Hematopoietic multipotent progenitor cell treated with erythropoietin and hydrocortisone succinate and interleukin-3 and kit ligand, for 4 days (in vitro differentiated cells): ENCODE data around the gene UFL1.
"Not testable (repeated sequence)": the region's sequence is repeated elsewhere in the genome, so short reads cannot be mapped to it uniquely, and the experiment has no call there.

ENCODE experiments used
- DNase-seq: peaks from one replicate; pipeline ENCODE4 v3.0.0-alpha.2; 2015

The UFL1 gene

GRCh38 chr6:96521644-96522464, at the start of gene UFL1:
TSS of gene UFL1 (plus strand) at chr6:96521806. CDS start at chr6:96521874, 68 bp downstream.
- peak; percentile 98 for DNase-seq

- DNase-seq: not testable (repeated sequence)
Measured at GRCh38 chr6:96472291-96472690, 49.3 kb upstream of the UFL1 start.

- DNase-seq: no peak
Measured at GRCh38 chr6:96478695-96479094, 42.9 kb upstream of the UFL1 start.

- no peak for DNase-seq
Measured at GRCh38 chr6:96491926-96492325, 29.7 kb upstream of the UFL1 start.

GRCh38 chr6:96499781-96500180, 21.8 kb upstream of the UFL1 start:
- DNase-seq: no peak

GRCh38 chr6:96502915-96503314, 18.7 kb upstream of the UFL1 start:
- DNase-seq: no peak

GRCh38 chr6:96505363-96505762, 16.2 kb upstream of the UFL1 start:
- DNase-seq: no peak

- no peak for DNase-seq
Measured at GRCh38 chr6:96509281-96509680, 12.3 kb upstream of the UFL1 start.

- DNase-seq: peak; percentile 36
Measured at GRCh38 chr6:96520171-96521115, 1.2 kb upstream of the UFL1 start.

- DNase-seq: no peak
Measured at GRCh38 chr6:96521306-96521643, 331 bp upstream of the UFL1 start.

GRCh38 chr6:96522465-96523009, 931 bp downstream of the UFL1 start:
- DNase-seq: peak; percentile 61

- no peak for DNase-seq
Measured at GRCh38 chr6:96528193-96528592, 6.6 kb downstream of the UFL1 start.

- no peak for DNase-seq
Measured at GRCh38 chr6:96532399-96532798, 10.8 kb downstream of the UFL1 start.

GRCh38 chr6:96537726-96538125, 16.1 kb downstream of the UFL1 start:
- DNase-seq: no peak

- peak; percentile 64 for DNase-seq
Measured at GRCh38 chr6:96542702-96543101, 21.1 kb downstream of the UFL1 start.

- DNase-seq: peak; percentile 15
Measured at GRCh38 chr6:96545882-96546281, 24.3 kb downstream of the UFL1 start.

- DNase-seq: no peak
Measured at GRCh38 chr6:96547654-96548053, 26.0 kb downstream of the UFL1 start.

- DNase-seq: no peak
Measured at GRCh38 chr6:96554558-96554957, 33.0 kb downstream of the UFL1 start.

GRCh38 chr6:96559740-96560139, 38.1 kb downstream of the UFL1 start:
- DNase-seq: not testable (repeated sequence)

GRCh38 chr6:96562886-96563285, 41.3 kb downstream of the UFL1 start, which contains the start of gene FHL5:
TSS of gene FHL5 (plus strand) at chr6:96563128. CDS start at chr6:96603614, 40,486 bp downstream.
- no peak for DNase-seq

GRCh38 chr6:96563853-96564252, 42.2 kb downstream of the UFL1 start:
- no peak for DNase-seq

GRCh38 chr6:96570053-96570452, 48.4 kb downstream of the UFL1 start:
- DNase-seq: no peak

- DNase-seq: no peak
Measured at GRCh38 chr6:96571551-96571950, 49.9 kb downstream of the UFL1 start.
